ENCODE measurements around the gene GLYR1.

GRCh38 chr16:4830408-4830807 is 16.7 kb downstream of the GLYR1 start:
- TF ChIP-seq CTCF (IDR thresholded peaks at IDR 0.05; ENCODE audit: low read length) (no peak), EZH2 (optimal IDR thresholded peaks at IDR 0.05; ENCODE audit: low read depth, low read length) (no peak)

All from MM.1S (cell line).